A549 treated with RU486 at 1 μM for 4 hours (cell line): ENCODE results near the gene DNAI2. TPM values are rescaled to one million over a fixed set of nuclear protein-coding genes. Genes with fewer than 3 reads are reported as not detected.

ENCODE experiments used
- total RNA-seq: library from RNA; stranded (reverse); fragments of 200-300 nt; extraction: Qiagen RNA extraction; gene quantifications from 5 replicates; pipeline ENCODE4 v1.2.3, GENCODE V29; 2022; ENCODE audit warnings: low read depth

Gene DNAI2, protein sequence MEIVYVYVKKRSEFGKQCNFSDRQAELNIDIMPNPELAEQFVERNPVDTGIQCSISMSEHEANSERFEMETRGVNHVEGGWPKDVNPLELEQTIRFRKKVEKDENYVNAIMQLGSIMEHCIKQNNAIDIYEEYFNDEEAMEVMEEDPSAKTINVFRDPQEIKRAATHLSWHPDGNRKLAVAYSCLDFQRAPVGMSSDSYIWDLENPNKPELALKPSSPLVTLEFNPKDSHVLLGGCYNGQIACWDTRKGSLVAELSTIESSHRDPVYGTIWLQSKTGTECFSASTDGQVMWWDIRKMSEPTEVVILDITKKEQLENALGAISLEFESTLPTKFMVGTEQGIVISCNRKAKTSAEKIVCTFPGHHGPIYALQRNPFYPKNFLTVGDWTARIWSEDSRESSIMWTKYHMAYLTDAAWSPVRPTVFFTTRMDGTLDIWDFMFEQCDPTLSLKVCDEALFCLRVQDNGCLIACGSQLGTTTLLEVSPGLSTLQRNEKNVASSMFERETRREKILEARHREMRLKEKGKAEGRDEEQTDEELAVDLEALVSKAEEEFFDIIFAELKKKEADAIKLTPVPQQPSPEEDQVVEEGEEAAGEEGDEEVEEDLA
- 0.09 TPM in 1 of 5 replicates, not detected in the others for total RNA-seq

DNA sequence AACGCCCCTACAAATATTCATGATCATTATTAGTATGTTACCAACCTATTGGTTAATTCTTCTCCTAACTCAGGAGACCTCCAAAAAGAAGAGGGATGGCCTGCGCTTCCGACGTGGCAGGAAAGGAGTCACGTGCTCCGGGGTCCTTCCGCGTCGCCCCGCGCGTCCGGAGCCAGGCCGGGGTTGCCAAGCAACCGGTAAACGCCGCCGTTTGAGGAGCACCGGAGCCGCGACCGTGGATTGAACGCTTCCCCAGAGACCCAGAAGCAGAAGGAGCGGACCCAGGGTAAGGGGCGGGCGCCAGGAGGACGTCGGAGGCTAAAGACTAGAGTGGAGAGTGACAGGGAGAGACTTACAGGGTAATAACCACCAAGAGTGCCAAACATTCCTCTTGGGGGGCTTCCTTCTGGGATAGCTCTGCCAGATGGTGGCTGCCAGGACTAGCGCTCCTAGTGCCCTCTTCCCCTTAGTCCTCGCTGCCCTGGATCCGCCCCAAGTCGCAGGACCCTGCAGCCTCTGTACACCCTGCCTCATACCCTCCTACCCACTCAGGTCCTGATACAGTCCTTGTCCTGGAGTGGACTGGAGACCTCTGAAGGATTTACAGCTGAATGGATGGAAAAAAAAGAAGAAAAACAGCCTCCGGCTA is at the start of gene DNAI2:
Gene DNAI2 (plus strand): TSS at position 175 of the 649 bp plus-strand sequence. CDS start 7,584 bp downstream, outside the sequence.

GRCh38 chr17:74325743-74326379 is 51.8 kb downstream of the DNAI2 start, which contains the start of gene KIF19:
KIF19 (plus strand) TSS chr17:74326226; CDS start chr17:74326350, 124 bp downstream.

DNA sequence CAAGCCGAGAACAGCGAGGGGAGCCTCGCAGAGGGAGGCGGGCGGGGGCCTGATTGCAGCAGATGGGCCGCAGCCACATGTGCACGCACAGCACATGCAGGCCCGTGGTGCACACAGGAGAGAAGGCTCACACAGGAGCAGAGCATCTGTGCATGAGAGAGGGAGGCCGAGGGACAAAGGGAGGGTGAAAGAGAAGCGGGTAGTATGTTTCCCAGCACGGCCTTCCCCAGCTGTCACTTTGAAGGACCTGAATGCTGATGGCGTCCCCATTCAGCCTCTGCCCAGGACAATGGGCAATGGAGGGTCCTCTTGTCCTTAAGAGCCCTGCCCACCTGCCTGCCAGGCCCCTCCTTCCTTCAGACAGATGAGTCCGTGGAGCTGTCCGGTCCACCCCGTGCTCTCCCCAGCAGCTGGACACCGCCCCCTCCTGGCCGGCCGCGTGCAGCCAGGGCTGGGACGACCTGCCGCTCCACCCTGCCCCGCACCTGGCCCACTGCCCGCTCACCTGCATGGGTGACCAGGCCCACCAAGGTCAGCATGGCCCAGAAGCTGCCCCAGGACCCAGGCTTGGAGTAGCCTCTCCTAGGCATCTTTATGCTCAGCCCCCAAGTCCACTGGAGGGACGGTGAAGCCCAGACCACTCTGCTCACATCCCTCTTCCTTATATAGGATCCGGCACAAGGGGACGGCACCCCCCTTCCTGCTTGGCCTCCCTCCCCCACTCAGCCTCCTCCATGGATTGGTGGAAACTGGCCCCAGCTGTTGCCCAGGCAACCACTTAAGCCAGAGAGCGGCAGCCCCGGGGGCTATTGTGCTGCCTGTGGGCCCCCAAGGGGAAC is 87.4 kb downstream of the DNAI2 start, which contains the start of gene BTBD17:
Gene BTBD17 (minus strand): TSS at position 639 of the 839 bp plus-strand sequence. CDS start 49 bp downstream, at position 590.

Other genes with a start within 250 kb of the DNAI2 start
- gene RPL38, start 70.6 kb upstream of the DNAI2 start, total RNA-seq, result 2,669 to 3,560 TPM (median 2,998 TPM) in 5 replicates
- gene TTYH2, start 60.7 kb upstream of the DNAI2 start, total RNA-seq, result 1.5 to 2.0 TPM (median 1.9 TPM) in 5 replicates
- gene KIF19, start 52.0 kb downstream of the DNAI2 start, total RNA-seq, result 0.03 TPM in 1 of 5 replicates, not detected in the others
- gene BTBD17, start 87.6 kb downstream of the DNAI2 start, total RNA-seq, result not detected in 5 replicates
- gene GPR142, start 93.3 kb downstream of the DNAI2 start, total RNA-seq, result 0.07 TPM in 1 of 5 replicates, not detected in the others
- 55.3 to 80.4 TPM (median 72.7 TPM) in 5 replicates for gene GPRC5C, start 157.9 kb downstream of the DNAI2 start, total RNA-seq
- 0.10 TPM in 1 of 5 replicates, not detected in the others for gene CD300A, start 192.4 kb downstream of the DNAI2 start, total RNA-seq